Medulla oblongata (tissue), 1 donor: ENCODE data around the gene SEC61G.

Experiments used
- DNase-seq: peaks from one replicate; pipeline ENCODE4 v3.0.0-alpha.2; 2015; ENCODE audit errors: extremely low spot score

The SEC61G gene

GRCh38 chr7:54758702-54759592 is at the start of gene SEC61G:
SEC61G (minus strand) TSS chr7:54759211; CDS start chr7:54757588, 1,623 bp downstream.
- DNase-seq: peak; percentile 97

DNA sequence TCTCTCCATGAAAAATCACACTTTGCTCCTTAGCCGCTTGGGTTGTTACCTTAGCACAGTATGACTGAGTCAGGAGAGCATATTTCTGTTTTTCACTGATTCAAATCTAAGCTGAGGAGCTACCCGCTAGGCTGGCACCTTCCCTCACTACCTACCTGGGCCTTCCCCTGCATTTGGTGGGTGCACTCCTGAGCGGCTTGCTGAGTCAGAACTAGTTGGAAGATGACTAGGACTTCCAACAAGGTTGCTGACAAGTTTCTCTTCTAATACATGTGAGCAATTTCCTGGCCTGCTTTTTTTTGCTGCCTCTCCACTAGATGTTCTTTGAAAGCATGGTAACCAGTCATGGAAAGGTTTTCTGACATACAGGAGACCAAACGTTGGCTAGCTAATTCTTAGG is 43.8 kb upstream of the SEC61G start:
- no peak for DNase-seq

DNA sequence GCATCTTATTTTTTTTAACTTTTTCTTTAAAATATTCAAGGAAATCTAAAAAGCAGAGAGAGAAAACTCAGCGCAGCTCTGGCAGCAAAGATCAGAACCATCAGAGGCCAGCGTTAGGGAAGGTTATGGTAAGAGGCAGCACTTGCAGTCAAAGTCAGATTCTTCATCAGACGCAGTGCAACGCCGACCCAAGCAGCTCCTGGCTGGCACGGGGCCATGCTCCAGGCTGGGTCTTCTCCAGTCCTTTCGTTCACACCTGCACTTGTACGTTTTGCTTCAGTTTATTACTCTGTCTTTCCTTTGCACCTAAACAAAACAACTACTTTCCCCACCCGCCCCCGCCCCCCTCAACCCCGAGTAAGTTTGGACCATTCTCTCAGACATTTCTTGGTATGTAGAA is 43.1 kb upstream of the SEC61G start:
- DNase-seq: no peak

DNA sequence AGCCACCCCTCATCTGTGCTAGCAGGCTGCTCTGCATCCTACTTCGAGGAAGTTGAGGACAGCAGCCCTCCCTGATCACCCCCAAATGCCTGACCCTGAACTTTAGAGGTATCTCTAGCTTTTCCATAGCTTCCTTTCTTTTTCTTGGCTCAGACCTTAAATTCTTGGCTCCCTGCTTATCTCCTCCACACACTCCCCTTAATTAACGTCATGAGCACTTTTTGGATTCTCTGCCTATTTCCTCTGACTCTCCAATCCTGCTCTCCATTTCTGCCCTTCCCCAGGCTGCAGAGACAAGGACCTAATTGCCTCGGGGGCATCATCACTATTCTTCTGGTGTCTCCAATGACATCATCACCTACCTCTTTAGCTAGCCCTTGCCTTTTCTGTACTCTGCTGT is 40.8 kb upstream of the SEC61G start:
- DNase-seq: no peak

DNA sequence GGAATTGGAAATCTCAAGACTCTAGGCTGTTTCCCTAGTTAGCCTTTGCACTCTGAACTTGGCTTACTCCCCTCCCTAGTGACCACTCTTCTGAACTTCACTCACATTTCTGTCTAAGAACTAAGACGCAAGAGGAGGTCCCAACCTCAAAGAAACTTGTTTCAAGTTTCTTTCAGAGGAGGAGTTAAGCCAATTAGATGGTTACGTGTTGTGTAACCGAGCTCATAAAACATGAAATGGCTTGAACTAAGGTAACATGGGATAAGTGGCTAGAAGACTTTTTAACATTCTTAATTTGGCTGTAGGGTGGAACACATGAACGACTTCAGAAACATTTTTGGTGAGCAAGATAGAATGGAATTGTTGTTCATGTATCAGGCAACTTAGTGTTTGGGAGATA is 39.5 kb upstream of the SEC61G start:
- DNase-seq: no peak

- no peak for DNase-seq
These were observed 37.8 kb upstream of the SEC61G start for GRCh38 chr7:54796853-54797252.

GRCh38 chr7:54796150-54796549 is 37.1 kb upstream of the SEC61G start:
- DNase-seq: no peak

DNA sequence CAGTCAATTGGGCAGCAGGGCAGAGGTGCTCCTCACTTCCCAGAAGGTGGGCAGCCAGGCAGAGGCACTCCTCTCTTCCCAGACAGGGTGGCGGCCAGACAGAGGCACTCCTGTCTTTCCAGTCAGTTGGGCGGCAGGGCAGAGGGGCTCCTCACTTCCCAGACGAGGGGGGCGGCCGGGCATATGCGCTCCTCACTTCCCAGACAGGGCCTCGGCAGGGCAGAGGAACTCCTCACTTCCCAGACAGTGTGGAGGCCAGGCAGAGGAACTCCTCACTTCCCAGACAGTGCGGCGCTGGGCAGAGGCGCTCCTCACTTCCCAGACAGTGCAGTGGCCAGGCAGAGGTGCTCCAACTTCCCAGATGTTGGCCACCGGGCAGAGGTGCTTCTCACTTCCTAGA is 33.4 kb upstream of the SEC61G start:
- DNase-seq: no peak

GRCh38 chr7:54788664-54789063 is 29.7 kb upstream of the SEC61G start:
- peak; percentile 77 for DNase-seq

GRCh38 chr7:54785261-54785660 is 26.2 kb upstream of the SEC61G start:
- no peak for DNase-seq

GRCh38 chr7:54783952-54784351 is 24.9 kb upstream of the SEC61G start:
- no peak for DNase-seq

- no peak for DNase-seq
These were observed 23.8 kb upstream of the SEC61G start for GRCh38 chr7:54782829-54783228.

- DNase-seq: no peak
These were observed 23.3 kb upstream of the SEC61G start for GRCh38 chr7:54782314-54782713.

DNA sequence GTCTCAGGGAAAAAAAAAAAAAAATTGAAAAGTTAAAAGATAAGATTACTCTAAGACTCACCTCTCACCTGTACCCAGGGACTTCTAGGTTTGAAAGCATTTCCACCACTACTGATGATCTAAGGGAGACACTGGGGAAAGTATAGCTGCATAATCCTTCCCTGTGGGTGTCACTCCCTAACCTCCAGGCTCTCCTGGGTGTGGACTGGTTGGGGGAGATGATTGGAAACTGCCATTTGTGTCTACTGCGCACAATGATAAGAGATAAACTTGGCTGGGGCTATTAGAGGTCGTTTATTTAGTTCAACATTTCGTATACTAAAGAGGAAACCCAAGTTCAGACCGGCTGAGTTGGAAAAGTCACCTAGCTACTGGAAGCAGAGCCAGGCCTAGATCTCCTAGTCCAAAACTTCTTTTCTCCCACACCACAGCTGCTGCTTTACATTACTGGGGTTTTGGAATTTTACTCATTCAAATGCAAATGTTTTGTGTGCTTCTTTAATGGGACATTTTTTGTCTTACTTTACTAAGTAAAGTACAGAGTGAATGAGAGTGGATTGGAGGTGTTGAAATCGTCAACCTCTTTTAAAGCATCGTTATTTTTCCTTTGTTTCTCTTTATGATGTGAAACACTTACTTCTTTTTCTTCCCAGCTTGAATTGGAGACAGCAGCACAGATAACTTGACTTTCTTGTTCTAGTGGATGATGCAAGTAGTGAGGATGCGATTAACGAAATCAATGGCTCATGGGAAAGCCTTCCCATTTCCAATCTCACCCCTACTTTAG is 22.3 kb upstream of the SEC61G start:
- DNase-seq: no peak

DNA sequence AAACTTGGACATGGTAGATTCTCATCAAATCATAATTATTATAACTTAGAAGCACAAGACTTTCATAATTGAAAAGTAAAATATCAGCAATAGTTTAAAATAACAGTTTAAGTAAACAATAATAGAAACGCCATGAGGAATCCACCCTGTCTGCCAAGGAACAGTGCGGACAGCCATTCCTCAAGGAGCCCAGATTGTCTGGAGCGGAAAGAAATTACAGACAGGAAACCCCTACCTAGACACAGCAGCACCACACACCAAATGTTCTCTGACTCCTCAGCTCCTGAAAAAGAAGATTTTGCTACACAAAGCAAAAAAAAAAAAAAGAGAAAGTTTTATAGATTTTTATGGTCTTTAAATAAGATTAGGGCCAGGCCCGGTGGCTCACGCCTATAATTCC is 21.5 kb upstream of the SEC61G start:
- DNase-seq: no peak

DNA sequence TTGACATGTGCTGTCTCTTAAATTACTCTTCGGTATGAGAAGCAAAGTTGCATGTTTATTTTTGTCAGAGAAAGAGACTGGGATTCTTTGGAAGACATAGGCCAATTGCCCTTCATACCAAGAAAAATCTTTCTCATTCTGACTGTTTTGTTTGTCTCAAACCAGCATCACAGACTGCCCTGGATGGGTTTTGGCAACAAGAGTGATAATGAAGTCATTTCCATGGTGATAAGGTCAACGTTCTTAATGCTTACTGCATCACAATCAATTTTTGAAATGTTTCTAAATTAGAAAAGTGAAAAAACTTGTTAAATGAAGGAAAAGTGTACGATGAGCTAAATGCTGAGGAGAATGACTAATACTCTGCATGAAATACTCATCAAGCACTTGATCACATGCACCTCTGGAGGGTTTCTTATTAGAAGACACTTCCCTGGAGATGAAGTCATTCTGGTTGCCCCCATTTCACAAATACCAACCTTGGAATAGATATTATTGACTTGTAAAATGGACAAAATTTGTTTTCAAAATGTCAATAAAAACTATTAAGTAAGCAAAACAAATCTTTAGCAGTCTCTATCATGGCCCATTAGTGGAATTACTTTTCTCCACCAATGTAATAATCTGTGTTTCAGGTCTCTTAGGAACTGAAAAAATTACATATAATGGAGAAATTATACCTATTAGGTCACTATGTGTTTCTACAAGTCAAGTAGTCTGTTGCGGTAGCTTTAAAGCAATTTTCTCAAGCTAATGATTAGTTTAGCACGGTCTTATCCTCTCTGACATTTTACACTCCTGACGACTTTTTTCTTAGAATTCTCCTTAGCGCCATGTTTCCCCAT is 19.9 kb upstream of the SEC61G start:
- DNase-seq: no peak

DNA sequence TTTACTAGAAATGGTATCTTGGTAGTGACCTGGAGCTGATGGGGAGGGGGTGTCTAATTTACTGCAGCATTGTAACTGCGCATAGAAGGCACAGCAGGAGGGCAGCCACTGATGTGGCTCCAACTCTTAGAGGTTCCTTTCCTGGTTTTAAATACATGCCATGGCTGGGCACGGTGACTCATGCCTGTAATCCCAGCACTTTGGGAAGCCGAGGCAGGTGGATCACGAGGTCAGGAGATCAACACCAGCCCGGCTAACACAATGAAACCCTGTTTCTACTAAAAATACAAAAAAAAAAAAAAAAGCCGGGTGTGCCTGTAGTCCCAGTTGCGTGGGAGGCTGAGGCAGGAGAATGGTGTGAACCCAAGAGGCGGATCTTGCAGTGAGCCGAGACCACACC is 19.2 kb upstream of the SEC61G start:
- DNase-seq: no peak

DNA sequence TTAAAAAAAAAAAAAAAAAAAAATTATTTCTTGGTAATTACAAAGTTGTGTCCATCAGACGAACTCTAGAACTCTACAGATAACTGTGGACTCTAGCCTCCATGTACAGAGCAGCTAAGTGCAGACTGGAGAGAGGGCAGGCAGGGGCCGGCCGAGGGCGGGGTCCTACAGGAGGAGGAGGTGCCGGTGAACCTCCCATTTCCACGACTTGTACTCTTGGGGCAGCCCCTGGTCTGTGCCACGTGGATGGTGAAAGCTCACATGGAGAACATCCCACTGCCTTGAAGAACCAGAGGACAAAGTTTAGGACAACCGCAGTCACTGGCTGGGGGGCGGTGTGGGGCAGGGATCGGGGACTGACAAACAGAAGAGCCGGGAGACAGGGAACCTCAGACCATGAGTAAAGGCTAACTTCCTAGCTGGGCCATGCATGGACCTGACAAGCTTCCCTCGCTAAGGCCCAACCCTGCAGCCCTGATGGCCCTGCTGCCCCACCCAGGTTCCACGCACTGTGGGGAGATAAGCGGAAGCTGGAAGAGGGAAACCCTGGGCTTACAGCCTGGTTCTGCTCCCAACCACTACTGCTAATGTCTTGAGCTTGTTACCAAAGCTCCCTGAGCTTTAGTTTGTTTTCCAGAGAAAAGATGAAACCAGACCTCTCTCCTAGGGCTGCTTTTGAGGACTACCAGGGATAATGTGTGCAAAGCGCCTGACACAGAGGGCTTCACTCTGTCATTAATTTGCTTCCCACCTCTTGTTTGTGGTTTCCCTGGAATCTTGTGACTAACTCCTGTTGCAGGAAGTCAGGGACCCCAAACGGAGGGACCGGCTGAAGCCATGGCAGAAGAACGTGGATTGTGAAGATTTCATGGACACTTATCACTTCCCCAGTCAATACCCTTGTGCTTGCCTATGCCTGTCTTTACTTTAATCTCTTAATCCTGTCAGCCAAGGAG is 16.1 kb upstream of the SEC61G start:
- no peak for DNase-seq

- peak; percentile 92 for DNase-seq
These were observed 14.7 kb upstream of the SEC61G start for GRCh38 chr7:54773472-54774399.

DNA sequence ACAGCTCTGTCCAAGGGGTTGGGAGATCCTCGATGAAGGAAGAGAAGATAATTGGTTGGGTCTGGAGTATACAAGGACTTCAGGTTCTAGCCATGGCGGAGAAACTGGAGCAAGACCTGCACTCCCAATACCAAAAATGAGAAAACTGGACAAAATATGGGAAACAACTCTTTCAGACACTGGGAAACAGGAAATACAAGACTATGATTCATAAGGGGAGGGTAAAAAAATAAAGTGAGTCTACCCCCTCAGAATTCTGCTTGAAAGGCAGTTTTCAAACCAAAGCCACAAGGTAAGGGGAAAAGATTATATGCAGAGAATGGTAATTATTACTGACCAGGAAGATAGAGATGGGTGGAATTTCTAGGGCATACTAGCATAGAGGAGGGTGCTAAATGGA is 10.2 kb upstream of the SEC61G start:
- no peak for DNase-seq
